ENCODE measurements around the gene OXTR. TPM values are rescaled to one million over a fixed set of nuclear protein-coding genes. Genes with fewer than 3 reads are reported as not detected.

OXTR gene
- 3.3 and 4.1 TPM in 2 replicates for total RNA-seq (ENCODE audit: low replicate concordance)
- long read RNA-seq = 0 reads

- no peaks in the 10 kb centered on the region for H3K36me3 Mint-ChIP-seq
- H3K4me1 Mint-ChIP-seq (ENCODE audit: unreplicated experiment) = peaks cover 11% of the 10 kb centered on the region
- peak; percentile 100 for TF ChIP-seq CTCF (conservative IDR thresholded peaks at IDR 0.05)
- peak within 1 kb of the TSS; percentile 85 for H3K4me3 Mint-ChIP-seq
- H3K9me3 Mint-ChIP-seq = no peaks in the 10 kb centered on the region
- H3K27me3 Mint-ChIP-seq = peaks cover 65% of the 10 kb centered on the region
- peak; percentile 86 for DNase-seq (ENCODE audit: extremely low spot score, unreplicated experiment)
- no peak within 1 kb of the TSS for H3K27ac Mint-ChIP-seq
Measured at GRCh38 chr3:8769088-8769822, at the start of gene OXTR. Gene OXTR, minus strand, starts transcription at chr3:8769613. Its CDS starts 1,426 bp downstream, at chr3:8768187.

- Mint-ChIP-seq H3K27ac (no peak overlapping the region), H3K9me3 (peaks cover 30% of the 10 kb centered on the region), H3K27me3 (no peaks in the 10 kb centered on the region), H3K36me3 (peaks cover 18% of the 10 kb centered on the region), H3K4me3 (no peak overlapping the region), H3K4me1 (ENCODE audit: unreplicated experiment) (no peaks in the 10 kb centered on the region)
- DNase-seq (ENCODE audit: extremely low spot score, unreplicated experiment) = no peak
- TF ChIP-seq CTCF (conservative IDR thresholded peaks at IDR 0.05) = no peak
Measured at GRCh38 chr3:8817486-8817885, 48.1 kb upstream of the OXTR start.

- peaks cover 14% of the 10 kb centered on the region for H3K36me3 Mint-ChIP-seq
- H3K4me3 Mint-ChIP-seq = no peak overlapping the region
- H3K9me3 Mint-ChIP-seq = peaks cover 23% of the 10 kb centered on the region
- H3K27me3 Mint-ChIP-seq = no peaks in the 10 kb centered on the region
- no peaks in the 10 kb centered on the region for H3K4me1 Mint-ChIP-seq (ENCODE audit: unreplicated experiment)
- H3K27ac Mint-ChIP-seq = no peak overlapping the region
- no peak for TF ChIP-seq CTCF (conservative IDR thresholded peaks at IDR 0.05)
- no peak for DNase-seq (ENCODE audit: extremely low spot score, unreplicated experiment)
Measured at GRCh38 chr3:8816106-8816505, 46.7 kb upstream of the OXTR start.

- TF ChIP-seq CTCF (conservative IDR thresholded peaks at IDR 0.05) = no peak
- no peaks in the 10 kb centered on the region for H3K4me1 Mint-ChIP-seq (ENCODE audit: unreplicated experiment)
- no peak for DNase-seq (ENCODE audit: extremely low spot score, unreplicated experiment)
- H3K27ac Mint-ChIP-seq = no peak overlapping the region
- no peaks in the 10 kb centered on the region for H3K27me3 Mint-ChIP-seq
- H3K4me3 Mint-ChIP-seq = no peak overlapping the region
- H3K9me3 Mint-ChIP-seq = peaks cover 10% of the 10 kb centered on the region
- H3K36me3 Mint-ChIP-seq = peaks cover 7% of the 10 kb centered on the region
Measured at GRCh38 chr3:8813411-8813810, 44.0 kb upstream of the OXTR start.

GRCh38 chr3:8810561-8810960 is 41.1 kb upstream of the OXTR start:
- H3K4me3 Mint-ChIP-seq = no peak overlapping the region
- no peaks in the 10 kb centered on the region for H3K27me3 Mint-ChIP-seq
- DNase-seq (ENCODE audit: extremely low spot score, unreplicated experiment) = no peak

More at GRCh38 chr3:8810561-8810960, 41.1 kb upstream of the OXTR start:
- Mint-ChIP-seq H3K27ac (no peak overlapping the region), H3K9me3 (no peaks in the 10 kb centered on the region), H3K4me1 (ENCODE audit: unreplicated experiment) (no peaks in the 10 kb centered on the region), H3K36me3 (peaks cover 3% of the 10 kb centered on the region)
- TF ChIP-seq CTCF (conservative IDR thresholded peaks at IDR 0.05) = no peak

Measured in type B pancreatic cell (in vitro differentiated cells).